ENCODE measurements around the gene KPTN.

- TF ChIP-seq ZNF253 (CRISPR knock-in tag; IDR thresholded peaks at IDR 0.05; ENCODE audit: borderline replicate concordance) (no peak), EHMT2 (IDR thresholded peaks at IDR 0.05; ENCODE audit: borderline replicate concordance, low read depth, low read length) (no peak)
- TF ChIP-seq, protein P1, sequence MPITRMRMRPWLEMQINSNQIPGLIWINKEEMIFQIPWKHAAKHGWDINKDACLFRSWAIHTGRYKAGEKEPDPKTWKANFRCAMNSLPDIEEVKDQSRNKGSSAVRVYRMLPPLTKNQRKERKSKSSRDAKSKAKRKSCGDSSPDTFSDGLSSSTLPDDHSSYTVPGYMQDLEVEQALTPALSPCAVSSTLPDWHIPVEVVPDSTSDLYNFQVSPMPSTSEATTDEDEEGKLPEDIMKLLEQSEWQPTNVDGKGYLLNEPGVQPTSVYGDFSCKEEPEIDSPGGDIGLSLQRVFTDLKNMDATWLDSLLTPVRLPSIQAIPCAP (CRISPR knock-in tag; IDR thresholded peaks at IDR 0.05; ENCODE audit: low read depth) = no peak
Observed at GRCh38 chr19:47469719-47470118, 14.3 kb downstream of the KPTN start.
